DOHH2 (cell line): ENCODE results near the gene GALNT18.

Experiments
- CTCF ChIP-seq: fragments of 200-600 bp; sonication (generic); IDR thresholded peaks from one replicate; pipeline ENCODE4 v1.5.1; 2014; ENCODE audit warnings: antibody characterized with exemption, mild to moderate bottlenecking, low read depth, low read length; ENCODE audit not compliant: poor library complexity, severe bottlenecking
- EZH2phosphoT487 ChIP-seq: fragments of 200-600 bp; sonication (generic); IDR thresholded peaks from 2 replicates; pipeline ENCODE4 v1.6.1; 2017; ENCODE audit warnings: borderline replicate concordance, mild to moderate bottlenecking, antibody characterized with exemption, low read length, moderate library complexity, mixed read lengths

DNA sequence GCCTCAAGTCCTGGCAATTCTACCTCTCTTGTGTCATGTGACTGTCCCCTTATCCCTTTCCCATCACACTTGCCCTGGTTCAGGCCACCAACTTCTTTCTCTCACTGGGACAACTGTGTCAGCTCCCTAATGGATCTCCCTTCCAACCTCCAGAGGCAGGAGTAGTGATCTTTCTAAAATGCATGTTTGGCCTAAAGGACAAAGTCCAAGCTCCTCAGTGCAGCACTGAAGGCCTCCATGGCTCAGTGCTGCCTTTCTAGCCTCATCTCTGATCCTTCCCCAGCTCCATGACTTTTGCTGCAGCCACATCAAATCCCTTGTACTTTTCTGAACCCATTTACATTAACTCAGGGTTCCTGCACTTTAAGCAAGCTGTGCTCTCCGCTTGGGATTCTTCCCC, 349.6 kb downstream of the GALNT18 start:
- no peak for TF ChIP-seq CTCF
- TF ChIP-seq EZH2phosphoT487 = no peak
